A673 (cell line): ENCODE measurements around the gene RGS6. TPM values are rescaled to one million over a fixed set of nuclear protein-coding genes. Genes with fewer than 3 reads are reported as not detected.

ENCODE experiments used
- BruUV-seq: library from RNA; stranded (reverse); fragments of 400-500 nt; replicated peaks from 2 replicates; lab custom pipeline; 2021; lab: Mats Ljungman, UMichigan
- CTCF ChIA-PET: fragments of 300-600 bp; sonication (Branson Sonifier 250); formaldehyde crosslinking; loops from one replicate; lab custom pipeline; 2022; ENCODE audit warnings: antibody characterized with exemption; lab: Charles Lee
- POLR2A ChIA-PET: fragments of 300-600 bp; sonication (Branson Sonifier 250); formaldehyde crosslinking; loops from one replicate; lab custom pipeline; 2022; ENCODE audit warnings: antibody characterized with exemption; ENCODE audit not compliant: low non-redundant PET; lab: Charles Lee
- DNase-seq: peaks from one replicate; pipeline ENCODE4 v3.0.0-alpha.2; 2015; ENCODE audit warnings: low spot score
- H3K27ac ChIP-seq: fragments of 200-600 bp; sonication (generic); 2 replicates; pipeline ENCODE4 v1.5.1; 2016; ENCODE audit warnings: mixed run types, low read depth, mild to moderate bottlenecking, mixed read lengths, antibody characterized with exemption, low read length; ENCODE audit not compliant: poor library complexity, severe bottlenecking
- H3K27me3 ChIP-seq: fragments of 200-600 bp; sonication (generic); replicated peaks from 2 replicates; pipeline ENCODE4 v1.6.1; 2017; ENCODE audit warnings: mixed run types, low read depth, mild to moderate bottlenecking, mixed read lengths, antibody characterized with exemption, low read length; ENCODE audit not compliant: insufficient read depth, poor library complexity
- H3K36me3 ChIP-seq: fragments of 200-600 bp; sonication (generic); 2 replicates; pipeline ENCODE4 v1.6.1; 2016; ENCODE audit warnings: mixed run types, mild to moderate bottlenecking, mixed read lengths, antibody characterized with exemption, low read length; ENCODE audit not compliant: insufficient read depth, poor library complexity, severe bottlenecking
- H3K4me1 ChIP-seq: fragments of 200-600 bp; sonication (generic); 2 replicates; pipeline ENCODE4 v1.6.1; 2017; ENCODE audit warnings: mixed run types, mild to moderate bottlenecking, mixed read lengths, antibody characterized with exemption, low read length; ENCODE audit not compliant: insufficient read depth, poor library complexity, severe bottlenecking
- H3K4me3 ChIP-seq: fragments of 200-600 bp; sonication (generic); 2 replicates; pipeline ENCODE4 v1.5.1; 2016; ENCODE audit warnings: low read depth, mixed run types, mild to moderate bottlenecking, mixed read lengths, low read length; ENCODE audit not compliant: poor library complexity, severe bottlenecking
- H3K9me3 ChIP-seq: fragments of 200-600 bp; sonication (generic); 2 replicates; pipeline ENCODE4 v1.6.1; 2016; ENCODE audit warnings: mixed run types, low read depth, mild to moderate bottlenecking, mixed read lengths, antibody characterized with exemption, low read length; ENCODE audit not compliant: poor library complexity, severe bottlenecking
- EZH2 ChIP-seq: fragments of 200-600 bp; sonication (generic); IDR thresholded peaks from 2 replicates; pipeline ENCODE4 v1.6.1; 2017; ENCODE audit warnings: borderline replicate concordance, low read depth, mild to moderate bottlenecking, mixed read lengths, antibody characterized with exemption, low read length; ENCODE audit not compliant: poor library complexity, severe bottlenecking
- intact Hi-C: fragments of 100-400 bp; cut with micrococcal nuclease; formaldehyde crosslinking; loops from one replicate; pipeline ENCODE4 v1.10.0; 2022; ENCODE audit not compliant: unreplicated experiment
- total RNA-seq: library from RNA; stranded (reverse); gene quantifications from 2 replicates; pipeline ENCODE4 v1.2.3, GENCODE V29; 2021
- TF ChIP-seq, protein P1 (sequence below): fragments of 300-800, 200-600 bp; sonication (generic); conservative IDR thresholded peaks from 2 replicates; pipeline ENCODE4 v1.5.1; 2017; ENCODE audit warnings: low read depth, mild to moderate bottlenecking, antibody characterized with exemption, low read length, moderate library complexity, mixed read lengths

Gene RGS6
- total RNA-seq, 1 experiment from 2014 or later, result not detected

DNA sequence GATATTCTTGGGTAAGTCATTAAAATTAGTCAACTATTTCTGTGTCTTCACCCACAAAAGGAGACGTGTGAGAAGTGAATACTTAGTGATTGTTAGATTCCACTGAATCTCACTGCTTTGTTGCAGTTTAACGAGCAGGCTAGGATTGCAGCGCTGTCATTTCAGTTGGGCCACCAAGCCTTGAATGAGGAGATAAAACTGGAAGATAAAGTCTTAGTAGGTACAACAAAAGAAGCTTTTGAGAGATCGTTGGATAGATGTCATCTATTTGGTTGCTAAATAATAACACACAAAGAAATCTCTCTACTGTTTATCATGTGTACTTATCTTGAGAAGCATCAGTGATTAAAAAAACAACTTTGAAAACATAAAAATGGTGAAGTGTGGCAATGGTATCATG is 132.3 kb downstream of the RGS6 start:
- BruUV-seq, result no TSS peak
- POLR2A ChIA-PET, result no interaction called here
- CTCF ChIA-PET, result no interaction called here
- no peaks in the 10 kb centered on the region for H3K9me3 ChIP-seq
- H3K4me3 ChIP-seq, result no peak overlapping the region
- H3K4me1 ChIP-seq, result no peaks in the 10 kb centered on the region
- no peaks in the 10 kb centered on the region for H3K36me3 ChIP-seq
- intact Hi-C loops, result no loop called here
- no peak overlapping the region for H3K27ac ChIP-seq
- TF ChIP-seq, protein P1, sequence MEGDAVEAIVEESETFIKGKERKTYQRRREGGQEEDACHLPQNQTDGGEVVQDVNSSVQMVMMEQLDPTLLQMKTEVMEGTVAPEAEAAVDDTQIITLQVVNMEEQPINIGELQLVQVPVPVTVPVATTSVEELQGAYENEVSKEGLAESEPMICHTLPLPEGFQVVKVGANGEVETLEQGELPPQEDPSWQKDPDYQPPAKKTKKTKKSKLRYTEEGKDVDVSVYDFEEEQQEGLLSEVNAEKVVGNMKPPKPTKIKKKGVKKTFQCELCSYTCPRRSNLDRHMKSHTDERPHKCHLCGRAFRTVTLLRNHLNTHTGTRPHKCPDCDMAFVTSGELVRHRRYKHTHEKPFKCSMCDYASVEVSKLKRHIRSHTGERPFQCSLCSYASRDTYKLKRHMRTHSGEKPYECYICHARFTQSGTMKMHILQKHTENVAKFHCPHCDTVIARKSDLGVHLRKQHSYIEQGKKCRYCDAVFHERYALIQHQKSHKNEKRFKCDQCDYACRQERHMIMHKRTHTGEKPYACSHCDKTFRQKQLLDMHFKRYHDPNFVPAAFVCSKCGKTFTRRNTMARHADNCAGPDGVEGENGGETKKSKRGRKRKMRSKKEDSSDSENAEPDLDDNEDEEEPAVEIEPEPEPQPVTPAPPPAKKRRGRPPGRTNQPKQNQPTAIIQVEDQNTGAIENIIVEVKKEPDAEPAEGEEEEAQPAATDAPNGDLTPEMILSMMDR, result no peak
- TF ChIP-seq EZH2, result no peak
- H3K27me3 ChIP-seq, result no peaks in the 10 kb centered on the region
- DNase-seq, result no peak

DNA sequence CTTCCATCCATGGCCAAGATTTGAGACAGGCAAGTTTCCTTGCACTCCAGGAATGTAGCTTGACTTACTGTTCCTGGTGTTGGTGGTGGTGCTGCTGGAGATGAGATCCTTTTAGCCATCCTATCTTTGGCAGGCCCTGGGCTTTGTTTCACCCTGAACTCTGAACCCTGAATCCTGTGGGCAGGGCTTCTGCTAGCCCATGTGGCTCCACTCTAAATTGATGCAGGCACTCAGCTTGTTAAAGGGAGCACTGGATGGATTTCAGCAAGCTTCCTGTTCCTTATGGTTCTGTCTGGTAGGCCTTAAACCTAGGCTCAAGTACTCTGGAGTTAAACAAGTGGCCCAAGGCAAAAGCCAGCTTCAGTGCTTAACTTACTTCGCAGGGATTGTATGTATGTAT is 138.2 kb downstream of the RGS6 start:
- H3K4me3 ChIP-seq, result no peak overlapping the region
- TF ChIP-seq, protein P1, result no peak
- TF ChIP-seq EZH2, result no peak
- no TSS peak for BruUV-seq
- intact Hi-C loops, result no loop called here
- H3K27me3 ChIP-seq, result no peaks in the 10 kb centered on the region
- no peak overlapping the region for H3K27ac ChIP-seq
- ChIA-PET CTCF (no interaction called here), POLR2A (no interaction called here)
- no peaks in the 10 kb centered on the region for H3K4me1 ChIP-seq
- no peak for DNase-seq
- H3K9me3 ChIP-seq, result no peaks in the 10 kb centered on the region
- no peaks in the 10 kb centered on the region for H3K36me3 ChIP-seq

DNA sequence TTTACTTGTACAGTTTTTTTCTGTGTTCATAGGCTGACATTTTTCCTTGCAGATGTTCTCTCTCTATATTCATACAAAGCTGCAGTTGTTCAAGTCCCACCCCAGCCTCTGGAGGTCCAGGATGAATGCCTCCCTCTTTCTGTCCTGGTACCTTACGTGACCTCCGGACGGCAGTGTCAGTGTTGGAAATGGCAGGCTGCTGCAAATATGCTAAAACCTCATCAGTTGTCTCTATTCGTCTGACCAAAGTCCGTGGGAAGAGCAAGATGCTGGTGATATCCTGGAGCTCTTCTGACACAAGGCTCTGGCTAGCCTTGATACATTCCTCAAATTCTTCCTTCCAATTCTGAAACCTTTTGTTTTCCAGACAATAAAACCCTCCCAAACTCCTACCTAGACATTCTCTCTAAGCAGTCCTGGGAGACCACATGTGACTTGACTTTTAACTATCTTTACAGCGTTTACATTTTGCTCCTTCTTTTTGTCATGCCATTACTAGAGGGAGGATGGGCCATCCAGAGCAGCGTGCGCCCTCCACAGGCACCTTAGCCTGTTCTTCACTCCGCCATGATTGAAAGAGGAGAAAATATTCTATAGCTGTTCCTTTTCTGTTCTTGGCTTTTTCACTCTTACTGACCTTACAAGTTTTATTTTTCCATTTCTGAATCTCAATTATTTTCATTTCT is 143.6 kb downstream of the RGS6 start:
- BruUV-seq, result no TSS peak
- DNase-seq, result no peak
- no peaks in the 10 kb centered on the region for H3K27me3 ChIP-seq
- no peaks in the 10 kb centered on the region for H3K36me3 ChIP-seq
- no peak overlapping the region for H3K4me3 ChIP-seq
- CTCF ChIA-PET, result no interaction called here
- POLR2A ChIA-PET, result interaction anchor here (0.6 kb wide), 1 partner anchor 236 kb away, joined by 15 read pairs; no protein-coding TSS in a partner anchor
- no peak overlapping the region for H3K27ac ChIP-seq
- no peaks in the 10 kb centered on the region for H3K9me3 ChIP-seq
- intact Hi-C loops, result no loop called here
- no peak for TF ChIP-seq EZH2
- TF ChIP-seq, protein P1, result no peak
- no peaks in the 10 kb centered on the region for H3K4me1 ChIP-seq
